HG03342 (cell line): ENCODE data around the gene JMJD8.
"Not testable (repeated sequence)": the region's sequence is repeated elsewhere in the genome, so short reads cannot be mapped to it uniquely, and the experiment has no call there.

ENCODE experiments used
- ATAC-seq: cut with Tn5 transposase; IDR thresholded peaks from one replicate; pipeline ENCODE4 v1.9.1; 2021; ENCODE audit warnings: mild to moderate bottlenecking, moderate library complexity; ENCODE audit not compliant: unreplicated experiment

JMJD8 gene

GRCh38 chr16:722835-723633 is 38.9 kb upstream of the JMJD8 start:
- no peak for ATAC-seq

DNA sequence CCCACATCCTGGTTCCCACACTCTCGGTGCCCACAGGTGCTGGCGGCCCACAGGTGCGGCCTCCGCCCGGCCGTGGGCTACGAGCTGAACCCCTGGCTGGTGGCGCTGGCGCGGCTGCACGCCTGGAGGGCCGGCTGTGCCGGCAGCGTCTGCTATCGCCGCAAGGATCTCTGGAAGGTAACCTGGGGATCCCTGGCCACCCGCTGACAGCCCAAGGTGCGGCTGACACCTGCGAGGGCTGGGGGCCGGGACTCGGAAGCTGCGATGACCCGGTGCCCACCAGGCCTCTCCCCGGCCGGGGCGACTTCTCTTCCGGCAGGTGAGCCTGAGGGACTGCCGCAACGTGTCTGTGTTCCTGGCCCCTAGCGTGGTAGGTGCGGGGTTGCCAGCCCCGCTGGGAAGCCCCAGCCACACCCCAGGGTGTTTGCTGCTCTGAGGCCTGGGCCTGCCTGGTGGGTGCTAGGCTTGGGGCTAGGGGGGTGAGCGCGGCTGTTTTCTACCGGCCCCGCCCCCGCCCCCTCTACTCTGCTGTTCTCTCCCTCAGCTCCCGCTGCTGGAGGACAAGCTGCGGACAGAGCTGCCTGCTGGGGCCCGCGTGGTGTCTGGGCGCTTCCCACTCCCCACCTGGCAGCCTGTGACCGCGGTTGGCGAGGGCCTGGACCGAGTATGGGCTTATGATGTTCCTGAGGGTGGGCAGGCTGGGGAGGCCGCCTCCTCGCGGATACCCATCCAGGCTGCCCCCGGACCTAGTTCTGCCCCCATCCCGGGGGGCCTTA is 37.8 kb upstream of the JMJD8 start:
- ATAC-seq = no peak

- peak; percentile 65 for ATAC-seq
Observed at GRCh38 chr16:720990-721764, 37.0 kb upstream of the JMJD8 start, which contains the start of gene ANTKMT. Gene ANTKMT (plus strand): TSS chr16:721146. CDS start chr16:721275, 129 bp downstream.

- peak; percentile 25 for ATAC-seq
Observed at GRCh38 chr16:720447-720989, 36.4 kb upstream of the JMJD8 start.

- ATAC-seq = no peak
Observed at GRCh38 chr16:719815-720446, 35.8 kb upstream of the JMJD8 start.

DNA sequence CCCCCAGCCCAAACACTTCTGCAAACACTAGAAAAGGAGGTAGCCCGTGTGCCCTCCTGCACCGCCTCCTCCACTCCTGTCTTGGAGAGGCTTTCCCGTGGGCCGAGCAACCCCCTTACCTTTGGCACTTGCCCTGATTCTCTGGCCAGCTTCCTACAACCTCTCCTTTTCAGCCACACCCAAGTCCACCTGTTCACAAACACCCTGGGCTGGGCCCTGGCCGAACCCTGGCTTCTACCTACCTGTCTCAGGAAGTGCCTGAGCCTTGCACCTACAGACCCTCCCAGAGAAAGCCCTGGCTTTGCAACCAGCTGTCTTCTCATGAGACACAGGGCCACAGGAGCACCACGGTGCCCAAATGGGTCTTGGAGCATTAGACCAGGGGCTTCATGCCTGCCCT is 34.8 kb upstream of the JMJD8 start:
- ATAC-seq = no peak

DNA sequence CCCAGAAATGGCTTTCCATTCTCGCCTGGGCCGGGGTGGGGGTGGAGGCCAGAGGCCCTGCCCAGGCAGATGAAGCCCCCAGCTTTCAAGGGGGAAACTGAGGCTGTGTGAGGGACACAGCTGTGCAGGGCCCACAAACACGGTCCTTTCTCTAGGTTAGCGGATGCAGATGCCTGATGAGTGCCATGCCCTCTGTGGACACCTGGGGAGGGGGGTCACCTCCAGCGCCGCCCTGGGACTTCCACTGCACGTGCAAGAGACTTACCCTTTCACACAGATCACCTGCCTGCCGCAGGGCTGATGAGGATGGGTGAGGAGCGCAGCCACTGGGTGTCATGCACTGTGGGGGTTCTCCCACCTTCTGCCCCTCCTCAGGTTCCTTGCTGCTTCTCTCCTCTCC is 34.3 kb upstream of the JMJD8 start:
- no peak for ATAC-seq

- no peak for ATAC-seq
Observed at GRCh38 chr16:717450-718245, 33.5 kb upstream of the JMJD8 start.

DNA sequence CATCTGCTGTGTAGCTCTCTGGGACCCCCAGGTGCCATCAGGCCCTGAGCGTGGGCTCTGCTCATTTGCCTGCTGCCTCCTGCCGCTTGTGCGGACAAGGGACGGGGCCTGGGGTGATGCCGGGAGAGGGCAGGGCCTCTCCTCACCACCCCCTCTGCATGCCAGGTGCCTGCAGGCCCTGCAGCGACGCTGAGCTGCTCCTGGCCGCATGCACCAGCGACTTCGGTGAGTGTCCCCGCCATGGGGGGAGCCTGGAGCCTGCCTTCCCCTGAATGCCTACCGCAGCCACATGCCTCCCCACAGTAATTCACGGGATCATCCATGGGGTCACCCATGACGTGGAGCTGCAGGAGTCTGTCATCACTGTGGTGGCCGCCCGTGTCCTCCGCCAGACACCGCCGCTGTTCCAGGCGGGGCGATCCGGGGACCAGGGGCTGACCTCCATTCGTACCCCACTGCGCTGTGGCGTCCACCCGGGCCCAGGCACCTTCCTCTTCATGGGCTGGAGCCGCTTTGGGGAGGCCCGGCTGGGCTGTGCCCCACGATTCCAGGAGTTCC is 32.7 kb upstream of the JMJD8 start:
- ATAC-seq = no peak

- ATAC-seq = no peak
Observed at GRCh38 chr16:716200-716568, 32.0 kb upstream of the JMJD8 start.

GRCh38 chr16:715477-716199 is 31.5 kb upstream of the JMJD8 start:
- ATAC-seq = no peak

- ATAC-seq = peak; percentile 66
Observed at GRCh38 chr16:714558-715476, 30.7 kb upstream of the JMJD8 start, which contains the start of gene METRN. Gene METRN (plus strand): TSS chr16:715118. CDS start chr16:715290, 172 bp downstream.

GRCh38 chr16:714079-714478 is 29.9 kb upstream of the JMJD8 start:
- ATAC-seq = no peak

DNA sequence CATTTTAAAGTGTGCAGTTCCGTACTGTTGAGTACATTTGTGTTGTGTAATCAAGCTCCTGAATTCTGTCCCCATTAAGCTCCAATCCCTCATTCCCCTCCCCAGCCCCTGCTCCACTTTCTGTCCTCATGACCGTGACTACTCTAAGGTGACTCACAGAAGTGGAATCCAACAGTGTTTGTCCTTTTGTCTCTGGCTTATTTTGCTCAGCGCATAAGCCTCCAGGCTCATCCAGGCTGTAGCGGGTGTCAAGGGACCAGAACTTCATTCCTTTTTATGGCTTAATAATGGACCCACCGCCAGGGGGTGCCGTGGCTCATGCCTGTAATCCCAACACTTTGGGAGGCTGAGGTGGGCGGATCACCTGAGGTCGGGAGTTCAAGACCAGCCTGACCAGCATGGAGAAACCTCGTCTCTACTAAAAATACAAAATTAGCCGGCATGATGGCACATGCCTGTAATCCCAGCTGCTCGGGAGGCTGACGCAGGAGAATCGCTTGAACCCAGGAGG is 28.7 kb upstream of the JMJD8 start:
- ATAC-seq = not testable (repeated sequence)

DNA sequence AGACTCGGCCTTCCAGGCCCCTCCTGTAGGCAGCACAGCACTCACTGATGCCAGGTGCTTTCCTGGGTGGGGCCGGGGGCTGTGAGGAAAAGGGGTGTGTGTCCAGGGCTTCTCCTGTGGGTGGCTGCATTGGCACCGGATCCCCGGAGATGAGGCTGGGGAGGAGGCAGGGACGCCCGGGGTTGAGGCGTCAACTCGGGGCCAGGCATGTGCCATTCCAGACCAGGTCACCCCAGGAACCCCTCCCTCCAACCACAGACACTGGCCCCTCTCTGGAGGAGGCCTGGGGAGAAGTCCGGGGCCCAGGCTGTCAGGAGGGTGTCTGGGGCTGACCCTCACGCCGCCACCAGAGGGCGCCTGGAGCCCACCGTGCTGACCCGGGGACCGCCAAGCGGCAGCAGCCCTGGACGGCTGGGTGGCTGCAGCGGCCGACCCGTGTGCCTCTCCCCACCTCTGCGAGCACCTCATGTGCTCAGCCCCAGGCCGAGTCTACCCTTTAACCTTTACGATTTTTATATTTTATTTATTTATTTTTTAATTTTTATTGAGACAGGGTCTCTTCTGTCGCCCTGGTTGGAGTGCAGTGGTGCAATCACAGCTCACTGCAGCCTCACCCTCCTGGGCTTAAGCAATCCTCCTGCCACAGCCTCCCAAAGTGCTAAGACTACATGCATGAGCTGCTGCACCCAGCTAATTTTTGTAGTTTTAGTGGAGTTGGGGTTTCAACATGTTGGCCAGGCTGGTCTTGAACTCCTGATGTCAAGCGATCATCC is 27.6 kb upstream of the JMJD8 start:
- no peak for ATAC-seq

DNA sequence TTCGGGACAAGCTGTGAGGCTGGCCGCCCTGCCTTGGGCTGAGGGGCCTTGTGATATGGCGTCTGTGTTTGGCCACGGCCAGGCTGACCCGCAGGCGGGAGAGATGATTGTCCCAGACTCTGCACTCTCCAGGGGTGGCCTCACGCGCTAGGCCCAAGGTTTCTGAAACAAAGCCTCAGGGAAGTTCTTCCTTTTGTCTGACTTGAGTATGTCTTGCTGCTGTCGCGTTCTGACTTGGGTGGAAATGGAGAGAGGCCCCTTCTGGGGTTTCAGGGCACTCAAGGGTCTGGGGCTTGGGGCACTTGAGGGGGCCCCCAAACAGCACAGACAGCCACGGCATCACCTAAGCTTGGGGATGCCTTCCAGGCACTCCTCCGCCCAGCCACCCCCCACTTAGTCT is 26.9 kb upstream of the JMJD8 start:
- no peak for ATAC-seq
